H1 (cell line): ENCODE data around the gene SENP7. TPM values are rescaled to one million over a fixed set of nuclear protein-coding genes. Genes with fewer than 3 reads are reported as not detected.
"Not testable (repeated sequence)": the region's sequence is repeated elsewhere in the genome, so short reads cannot be mapped to it uniquely, and the experiment has no call there.

ENCODE experiments used
- CTCF ChIA-PET: fragments of 300-600 bp; sonication (Branson Sonifier 250); formaldehyde crosslinking; loops from one replicate; lab custom pipeline; 2021; ENCODE audit not compliant: partially characterized antibody; lab: Charles Lee
- POLR2A ChIA-PET: fragments of 300-600 bp; sonication (Branson Sonifier 250); formaldehyde crosslinking; loops from one replicate; lab custom pipeline; 2021; ENCODE audit warnings: inconsistent platforms; ENCODE audit not compliant: partially characterized antibody; lab: Charles Lee
- DNase-seq, 2 experiments: peaks; one replicate each; pipeline versions ENCODE4 v3.0.0 to v3.0.0-alpha.2; 2010 to 2022; ENCODE audit warnings: low spot score in 2 of 2, low read depth in 1 of 2, mixed read lengths in 1 of 2
- FAIRE-seq: peaks from 2 replicates; lab custom pipeline; 2011; peaks lifted over from hg19 to GRCh38; lab: Jason Lieb, UNC
- H2AFZ ChIP-seq: 2 replicates; pipeline ENCODE4 v1.8.1; 2012; ENCODE audit warnings: low read length, inconsistent platforms
- H2AK5ac ChIP-seq: 2 replicates; pipeline ENCODE4 v1.6.1; 2013; ENCODE audit warnings: low read depth, low read length
- H2BK120ac ChIP-seq: replicated peaks from 2 replicates; pipeline ENCODE3; 2013; ENCODE audit warnings: low read depth, low read length, inconsistent platforms
- H2BK12ac ChIP-seq: 2 replicates; pipeline ENCODE4 v1.6.1; 2013; ENCODE audit warnings: low read depth, low read length
- H2BK15ac ChIP-seq: 2 replicates; pipeline ENCODE4 v1.6.1; 2013; ENCODE audit warnings: low read length
- H2BK20ac ChIP-seq: 2 replicates; pipeline ENCODE4 v1.6.1; 2013; ENCODE audit warnings: low read length
- H2BK5ac ChIP-seq: 2 replicates; pipeline ENCODE4 v1.6.1; 2013; ENCODE audit warnings: low read depth, low read length
- H3K14ac ChIP-seq: 2 replicates; pipeline ENCODE4 v1.6.1; 2013; ENCODE audit warnings: inconsistent platforms; ENCODE audit not compliant: insufficient read length
- H3K18ac ChIP-seq: 2 replicates; pipeline ENCODE4 v1.6.1; 2013; ENCODE audit warnings: low read length; ENCODE audit errors: extremely low read depth
- H3K23ac ChIP-seq: 2 replicates; pipeline ENCODE4 v1.6.1; 2013; ENCODE audit warnings: inconsistent platforms; ENCODE audit not compliant: insufficient read length
- H3K23me2 ChIP-seq: 2 replicates; pipeline ENCODE4 v1.6.1; 2013; ENCODE audit warnings: low read depth, low read length
- H3K27ac ChIP-seq: 2 replicates; pipeline ENCODE4 v1.6.1; 2011; ENCODE audit warnings: low read depth, low read length, inconsistent platforms
- H3K27me3 ChIP-seq, 4 experiments: replicated peaks in 1 of 4; 1 replicate in 1 of 4; 2 replicates in 3 of 4; pipeline versions ENCODE4 v1.6.1 to v1.8.1; 2011 to 2013; ENCODE audit warnings: low read length in 3 of 4, mild to moderate bottlenecking in 3 of 4, inconsistent platforms in 2 of 4, mixed read lengths in 2 of 4, moderate library complexity in 1 of 4; ENCODE audit not compliant: control insufficient read depth in 3 of 4, insufficient read depth in 3 of 4; ENCODE audit errors: extremely low read depth in 1 of 4
- H3K36me3 ChIP-seq, 4 experiments: 2 replicates each; pipeline versions ENCODE4 v1.6.1 to v1.8.1; 2011 to 2013; ENCODE audit warnings: mild to moderate bottlenecking in 4 of 4, low read length in 3 of 4, moderate library complexity in 2 of 4, control low read depth in 1 of 4, inconsistent platforms in 1 of 4; ENCODE audit not compliant: insufficient read depth in 4 of 4, control insufficient read depth in 2 of 4
- H3K4ac ChIP-seq: replicated peaks from 2 replicates; pipeline ENCODE3; 2013; ENCODE audit warnings: low read length, low read depth, mixed read lengths, inconsistent platforms; ENCODE audit not compliant: insufficient read length
- H3K4me1 ChIP-seq, 4 experiments: replicated peaks in 1 of 4; 1 replicate in 1 of 4; 2 replicates in 3 of 4; pipeline versions ENCODE4 v1.6.1 to v1.8.1; 2011 to 2013; ENCODE audit warnings: low read length in 3 of 4, inconsistent platforms in 2 of 4, mixed read lengths in 1 of 4; ENCODE audit not compliant: insufficient read depth in 4 of 4, control insufficient read depth in 3 of 4
- H3K4me2 ChIP-seq, 2 experiments: 2 replicates each; pipeline versions ENCODE4 v1.6.1 to v1.8.1; 2011 to 2013; ENCODE audit warnings: low read depth in 2 of 2, low read length in 2 of 2, control low read depth in 1 of 2, inconsistent platforms in 1 of 2, mild to moderate bottlenecking in 1 of 2; ENCODE audit not compliant: insufficient read depth in 1 of 2
- H3K4me3 ChIP-seq, 4 experiments: fragments of 200-600, 300-600 bp in 1 of 4; sonication (generic), shearing (Covaris generic), sonication (Bioruptor Twin) in 1 of 4; 2 replicates each; pipeline versions ENCODE4 v1.5.1 to v1.8.1; 2011 to 2016; ENCODE audit warnings: low read length in 4 of 4, low read depth in 3 of 4, control low read depth in 2 of 4, inconsistent platforms in 2 of 4, mild to moderate bottlenecking in 2 of 4, mixed read lengths in 1 of 4, moderate library complexity in 1 of 4; ENCODE audit not compliant: insufficient read depth in 2 of 4; ENCODE audit errors: extremely low read depth in 1 of 4
- H3K56ac ChIP-seq: replicated peaks from 2 replicates; pipeline ENCODE3; 2013; ENCODE audit warnings: low read depth, mild to moderate bottlenecking, mixed read lengths, low read length, inconsistent platforms; ENCODE audit not compliant: insufficient read length
- H3K79me1 ChIP-seq: 2 replicates; pipeline ENCODE4 v1.6.1; 2013; ENCODE audit warnings: low read depth, low read length, control low read depth
- H3K79me2 ChIP-seq, 2 experiments: 2 replicates each; pipeline versions ENCODE4 v1.6.1 to v1.8.1; 2012 to 2013; ENCODE audit warnings: low read length in 2 of 2, mild to moderate bottlenecking in 2 of 2, inconsistent platforms in 1 of 2; ENCODE audit not compliant: insufficient read depth in 2 of 2, control insufficient read depth in 1 of 2
- H3K9ac ChIP-seq, 4 experiments: replicated peaks in 1 of 4; 1 replicate in 1 of 4; 2 replicates in 3 of 4; pipeline versions ENCODE4 v1.6.1 to v1.8.1; 2011 to 2013; ENCODE audit warnings: low read depth in 3 of 4, low read length in 3 of 4, control low read depth in 2 of 4, mild to moderate bottlenecking in 2 of 4, moderate library complexity in 2 of 4, inconsistent platforms in 1 of 4; ENCODE audit errors: extremely low read depth in 1 of 4
- H3K9me3 ChIP-seq, 2 experiments: 2 replicates each; pipeline versions ENCODE4 v1.6.1 to v1.8.1; 2012 to 2013; ENCODE audit warnings: mild to moderate bottlenecking in 2 of 2, moderate library complexity in 2 of 2, control low read depth in 1 of 2, inconsistent platforms in 1 of 2, low read depth in 1 of 2, low read length in 1 of 2, mixed read lengths in 1 of 2; ENCODE audit not compliant: insufficient read depth in 2 of 2
- H4K20me1 ChIP-seq, 2 experiments: replicated peaks in 1 of 2; 2 replicates each; pipeline versions ENCODE3 to v1.8.1; 2011 to 2013; ENCODE audit warnings: inconsistent platforms in 2 of 2, low read length in 2 of 2, mild to moderate bottlenecking in 1 of 2; ENCODE audit not compliant: insufficient read depth in 2 of 2, control insufficient read depth in 1 of 2
- H4K5ac ChIP-seq: 2 replicates; pipeline ENCODE4 v1.6.1; 2013; ENCODE audit warnings: low read length, low read depth, mixed read lengths, inconsistent platforms; ENCODE audit not compliant: insufficient read length
- H4K8ac ChIP-seq: 2 replicates; pipeline ENCODE4 v1.8.0; 2013; ENCODE audit warnings: mild to moderate bottlenecking, moderate library complexity, low read length, inconsistent platforms; ENCODE audit not compliant: insufficient read depth; ENCODE audit errors: extremely low read depth
- H4K91ac ChIP-seq: replicated peaks from 2 replicates; pipeline ENCODE3; 2013; ENCODE audit warnings: low read length, mixed read lengths, inconsistent platforms; ENCODE audit not compliant: insufficient read length
- WGBS, 2 experiments: shearing (Covaris generic) in 1 of 2; methylation state at CpG; one replicate each; pipeline versions ENCODE4 v1.1.6 to v1.1.7; 2013 to 2015; ENCODE audit warnings: low lambda C conversion rate in 2 of 2, mixed read lengths in 2 of 2, inconsistent platforms in 1 of 2, low coverage in 1 of 2, missing lambda C conversion rate in 1 of 2; ENCODE audit not compliant: insufficient replicate concordance in 2 of 2, insufficient coverage in 1 of 2, insufficient read length in 1 of 2; ENCODE audit errors: extremely low coverage in 1 of 2, missing lambda C conversion rate in 1 of 2; 5-methylcytosine and 5-hydroxymethylcytosine counted together
- polyA plus RNA-seq, 7 experiments: library from polyadenylated mRNA; depleted of rRNA in 3 of 7; stranded (reverse) in 5 of 7; unstranded in 2 of 7; fragments of >200 nt in 5 of 7; fragments of 200-250 nt in 2 of 7; gene quantifications; 1 replicate in 5 of 7; 2 replicates in 1 of 7; 4 replicates in 1 of 7; pipeline versions ENCODE4 v1.2.1 to v1.2.3, GENCODE V29; 2011 to 2013; ENCODE audit warnings: missing spikeins in 2 of 7, mixed read lengths in 2 of 7
- total RNA-seq: library from RNA; stranded (reverse); fragmentation: NEBNext Ultra II Directional; extraction: Animal tissue kit (Norgen Biotek cat#: 25700); gene quantifications from 2 replicates; pipeline ENCODE4 v1.2.1, GENCODE V29; 2021

The SENP7 gene
- total and polyA plus RNA-seq, 2 of the 8 experiments (the other 6 are each of a cell fraction or from before 2014, with no cell fraction given) = 2.8 to 7.8 TPM

- H3K79me2 ChIP-seq, H2BK15ac ChIP-seq, FAIRE-seq, H2AK5ac ChIP-seq, H3K56ac ChIP-seq, H2AFZ ChIP-seq, H2BK120ac ChIP-seq, H3K23ac ChIP-seq, H3K4me1 ChIP-seq, H4K8ac ChIP-seq, H3K18ac ChIP-seq, H3K4ac ChIP-seq, H4K5ac ChIP-seq, H3K27ac ChIP-seq, H3K4me3 ChIP-seq, H3K36me3 ChIP-seq, H3K23me2 ChIP-seq, H3K4me2 ChIP-seq, H2BK12ac ChIP-seq, H3K14ac ChIP-seq, H4K91ac ChIP-seq, DNase-seq, H4K20me1 ChIP-seq, H3K27me3 ChIP-seq, H2BK20ac ChIP-seq, H2BK5ac ChIP-seq, H3K9ac ChIP-seq, H3K79me1 ChIP-seq: not testable (repeated sequence)
- 82% methylated on average over 5 of the region's 5 CpGs; no CpG with 5 or more reads in 1 of the 2 experiments for WGBS, 2 experiments
- H3K9me3 ChIP-seq = peaks cover 15 to 16% of the 10 kb centered on the region in 2 experiments; a peak in 3 of 4 replicates
- ChIA-PET CTCF (interaction anchor here (0.6 to 1.2 kb wide), 4 partner anchors 8 to 322 kb away, joined by 3 to 4 read pairs (median 3); no protein-coding TSS in a partner anchor), POLR2A (interaction anchor here (0.9 to 1.1 kb wide), 2 partner anchors 9 to 132 kb away, joined by 3 to 4 read pairs; no protein-coding TSS in a partner anchor)
Observed at GRCh38 chr3:101553381-101553780, 40.4 kb upstream of the SENP7 start.
